GDM1 (cell line): ENCODE measurements around the gene SHISA4.
"Not testable (repeated sequence)": the region's sequence is repeated elsewhere in the genome, so short reads cannot be mapped to it uniquely, and the experiment has no call there.

Experiments used
- DNase-seq: peaks from one replicate; lab custom pipeline; 2025; lab: John Stamatoyannopoulos, UW

Gene SHISA4

DNA sequence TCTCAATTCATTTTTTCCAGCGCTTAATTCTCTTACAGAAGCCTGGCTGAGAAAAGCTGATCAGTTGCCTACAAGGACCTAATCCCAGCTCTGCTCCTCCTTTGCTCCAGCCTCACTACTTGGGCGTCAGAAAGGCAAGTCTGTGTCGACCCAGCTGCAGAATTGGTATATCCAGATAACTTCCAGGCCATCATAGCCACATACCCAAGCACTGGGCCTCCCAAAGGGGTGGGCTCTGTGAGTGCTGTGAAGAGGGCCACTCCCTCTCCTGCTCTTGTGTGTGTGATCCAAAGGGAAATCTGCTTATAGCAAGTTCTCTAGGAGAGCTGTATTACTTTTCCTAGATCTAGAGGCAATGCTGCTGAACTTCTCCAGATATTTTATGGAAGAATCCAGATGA lies 39.6 kb downstream of the SHISA4 start:
- no peak for DNase-seq

DNA sequence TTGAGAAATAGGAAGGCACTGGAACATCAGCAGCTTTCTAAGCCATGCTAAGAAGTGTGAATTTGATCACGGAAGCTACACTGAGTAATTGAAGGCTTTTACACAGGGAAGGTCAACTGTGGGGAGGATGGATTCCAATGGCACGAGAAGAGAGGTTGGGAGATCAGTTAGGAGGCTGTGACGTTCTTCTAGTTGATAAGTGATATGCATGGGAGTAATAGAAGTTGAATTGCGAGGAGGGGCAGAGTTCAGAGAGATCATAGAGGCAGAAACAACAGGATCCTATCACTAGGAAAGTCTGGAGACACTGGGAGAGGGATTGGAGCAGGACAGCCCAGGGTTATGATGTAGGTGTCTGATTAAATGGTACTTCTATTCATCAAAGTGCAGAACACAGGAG lies 41.4 kb downstream of the SHISA4 start:
- DNase-seq, result no peak

DNA sequence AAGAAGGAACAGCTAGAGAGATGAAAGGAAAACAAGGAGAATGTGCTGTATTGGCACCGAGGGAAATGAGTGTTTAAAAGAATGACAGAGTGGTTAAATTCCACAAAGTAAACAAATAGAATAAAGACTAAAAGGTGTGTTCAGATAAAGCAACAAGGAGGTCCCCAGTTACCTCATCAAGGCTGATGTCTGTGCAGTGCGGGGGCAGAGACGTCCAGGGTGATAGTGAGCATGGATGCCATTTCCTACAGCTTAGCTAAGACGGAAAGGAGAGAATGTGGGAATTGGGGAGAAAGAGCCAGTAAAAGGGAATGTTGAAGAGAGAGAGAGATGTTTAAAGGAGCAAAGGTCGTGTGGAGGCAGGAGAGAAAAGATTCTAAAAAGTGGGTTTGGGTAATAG lies 42.1 kb downstream of the SHISA4 start:
- no peak for DNase-seq

DNA sequence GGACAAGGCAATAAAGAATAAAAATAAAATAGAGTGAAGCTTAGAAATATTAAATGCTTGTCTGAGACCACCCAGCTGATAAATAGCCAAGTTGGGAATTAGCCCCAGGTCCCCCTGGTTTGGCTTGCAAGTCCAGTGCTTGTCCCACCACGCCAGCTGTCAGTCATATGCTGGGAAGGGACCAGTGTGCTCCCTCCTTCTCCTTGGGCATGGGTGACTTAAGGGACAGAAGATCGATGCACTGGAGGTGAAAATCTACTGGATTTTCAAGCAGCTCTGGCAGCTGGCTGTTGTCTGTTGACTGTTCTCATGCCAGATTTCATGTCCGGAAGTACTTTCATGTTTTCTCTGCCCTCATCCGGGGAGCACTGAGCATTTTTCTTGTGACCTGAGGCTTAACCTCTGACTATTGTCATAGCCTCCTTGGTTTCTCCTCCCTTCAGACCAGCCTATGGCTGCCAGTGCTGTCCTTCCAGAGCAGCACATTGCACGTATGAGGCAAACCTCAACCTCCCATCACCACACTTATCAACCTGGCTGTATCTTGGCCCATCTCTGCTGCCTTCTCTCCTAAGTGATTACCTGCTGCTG lies 45.2 kb downstream of the SHISA4 start:
- no peak for DNase-seq

DNA sequence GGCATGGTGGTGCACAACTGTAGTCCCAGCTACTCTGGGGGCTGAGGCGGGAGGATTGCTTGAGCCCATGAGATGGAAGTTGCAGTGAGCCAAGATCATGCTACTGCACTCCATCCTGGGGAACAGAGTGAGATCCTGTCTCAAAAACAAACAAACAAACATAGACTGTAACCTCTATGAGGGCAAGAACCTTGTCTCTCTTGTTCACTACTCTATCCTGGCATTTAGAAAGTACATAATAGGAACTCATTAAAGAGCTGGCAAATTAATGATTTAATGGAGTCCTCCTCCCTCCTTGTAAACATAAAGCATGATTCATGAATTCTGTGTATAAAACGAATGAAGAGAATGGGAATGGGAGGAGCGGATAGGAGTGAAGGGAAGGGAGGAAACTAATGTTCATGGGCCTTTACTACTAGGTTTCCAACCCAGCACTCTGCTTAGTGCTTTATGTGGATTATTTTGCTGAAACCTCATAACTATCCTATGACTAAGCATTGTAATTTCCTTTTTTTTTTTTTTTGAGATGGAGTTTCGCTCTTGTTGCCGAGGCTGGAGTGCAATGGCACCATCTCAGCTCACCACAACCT lies 49.0 kb downstream of the SHISA4 start:
- no peak for DNase-seq

DNA sequence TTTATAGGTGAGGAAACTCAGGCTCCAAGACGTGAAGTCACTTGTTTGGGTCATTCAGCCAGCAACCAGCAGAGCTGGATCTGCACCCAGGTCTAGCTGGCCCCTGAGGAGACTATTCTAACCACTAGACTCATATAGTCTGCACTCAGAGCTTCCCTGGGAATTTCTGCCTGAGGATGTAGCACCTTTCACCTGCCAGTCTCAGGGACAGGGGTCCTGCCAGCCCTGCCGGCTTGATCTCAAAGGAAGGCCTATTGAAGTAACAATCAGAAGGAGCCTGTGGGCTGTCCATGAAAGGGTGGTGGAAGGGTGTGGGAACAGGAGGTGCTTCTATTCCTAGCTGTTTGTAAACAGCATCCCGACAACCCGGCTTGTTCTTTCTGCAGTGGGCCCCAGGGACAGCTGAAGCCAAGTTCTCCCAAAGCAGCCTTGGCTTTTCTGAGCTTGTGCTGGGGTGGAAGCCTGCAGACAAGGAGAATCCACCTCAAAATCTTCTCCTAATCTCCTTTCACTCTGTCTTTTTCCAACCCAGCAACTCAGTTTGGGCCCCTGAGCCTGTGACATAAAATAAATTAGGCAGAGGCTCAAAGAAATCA lies 49.8 kb downstream of the SHISA4 start:
- DNase-seq, result no peak

DNA sequence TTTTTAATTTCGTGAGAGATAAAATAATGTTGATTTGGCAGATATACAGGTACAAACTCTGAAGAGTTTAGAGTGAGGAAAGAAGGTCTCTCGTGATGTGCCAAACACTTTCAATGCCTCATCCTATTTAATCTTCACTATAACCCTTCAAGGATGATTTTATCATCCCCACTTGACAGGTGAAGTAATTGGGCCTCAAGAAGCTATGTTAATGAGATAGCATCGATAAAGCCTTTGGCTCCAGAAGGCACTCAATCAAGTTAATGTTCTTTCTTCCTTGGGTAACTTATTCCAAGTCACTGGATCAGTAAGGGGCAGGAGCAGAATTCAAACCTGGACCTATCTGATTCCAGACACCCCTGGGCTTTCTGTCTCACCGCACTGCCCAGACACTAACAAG lies 50.5 kb downstream of the SHISA4 start:
- no peak for DNase-seq

DNA sequence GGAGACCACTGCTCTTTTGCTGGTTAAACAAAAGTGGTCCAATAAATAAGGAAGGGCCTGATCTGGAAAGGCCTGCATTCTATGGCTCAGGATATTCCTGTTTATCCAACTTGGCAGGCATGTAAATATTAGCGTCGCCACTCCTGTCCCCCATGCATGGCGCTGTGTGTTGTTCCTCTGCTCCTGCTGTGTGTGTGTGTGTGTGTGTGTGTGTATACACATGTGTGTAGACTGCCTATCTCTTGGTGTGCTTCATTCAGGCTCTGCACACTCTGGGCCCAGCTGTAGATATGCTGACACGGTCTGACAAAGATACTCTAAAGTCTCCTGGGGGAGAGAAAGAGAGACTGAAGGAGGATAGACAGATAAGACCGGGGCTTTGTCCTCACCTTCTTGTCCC lies 50.9 kb downstream of the SHISA4 start:
- DNase-seq, result no peak

DNA sequence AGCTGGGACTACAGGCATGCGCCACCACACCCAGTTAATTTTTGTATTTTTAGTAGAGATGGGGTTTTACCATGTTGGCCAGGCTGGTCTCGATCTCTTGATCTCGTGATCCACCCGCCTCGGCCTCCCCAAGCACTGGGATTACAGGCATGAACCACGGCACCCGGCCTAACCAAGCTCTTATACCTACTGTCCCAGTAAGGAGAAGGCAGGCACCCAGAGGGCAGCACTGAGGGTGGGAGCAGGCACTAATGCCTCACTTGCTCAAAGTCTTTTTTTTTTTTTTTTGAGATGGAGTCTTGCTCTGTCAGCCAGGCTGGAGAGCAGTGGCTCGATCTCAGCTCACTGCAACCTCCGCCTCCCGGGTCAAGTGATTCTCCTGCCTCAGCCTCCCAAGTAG lies 51.6 kb downstream of the SHISA4 start:
- not testable (repeated sequence) for DNase-seq

DNA sequence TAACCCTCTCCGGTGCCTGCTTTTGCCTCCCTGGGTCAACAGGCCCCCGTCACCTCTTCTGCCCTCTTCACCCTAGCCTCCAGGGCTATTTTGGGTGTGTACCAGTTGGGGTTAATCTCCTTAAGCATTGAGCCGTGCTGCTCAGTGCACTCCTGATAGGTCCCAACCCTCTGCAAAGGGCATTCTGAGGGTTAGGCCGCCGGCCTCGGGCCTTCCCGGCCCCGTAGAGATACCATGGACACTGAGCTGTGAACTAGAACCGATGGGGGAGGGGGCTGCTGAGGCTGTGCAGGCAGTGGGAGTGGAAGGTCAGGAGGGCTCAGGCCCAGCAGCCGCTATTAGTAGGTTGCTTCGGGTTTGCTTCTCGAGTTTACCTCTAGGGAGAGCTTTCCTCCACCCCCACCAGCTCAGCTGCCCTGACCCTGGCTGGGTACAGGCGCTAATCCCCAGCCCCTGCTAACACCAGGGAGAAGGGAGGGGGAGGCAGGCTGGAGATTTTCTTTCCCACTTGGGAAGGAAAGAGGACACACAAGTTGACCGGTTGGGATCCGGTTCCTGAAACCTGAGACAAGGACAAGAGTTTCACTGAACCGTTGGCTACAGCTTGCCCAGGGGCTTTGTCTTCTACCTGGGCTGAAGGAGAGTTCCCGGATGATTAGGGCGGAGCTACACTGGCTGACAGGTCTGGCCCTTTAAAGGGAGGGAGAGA lies 52.9 kb downstream of the SHISA4 start:
- DNase-seq, result no peak

DNA sequence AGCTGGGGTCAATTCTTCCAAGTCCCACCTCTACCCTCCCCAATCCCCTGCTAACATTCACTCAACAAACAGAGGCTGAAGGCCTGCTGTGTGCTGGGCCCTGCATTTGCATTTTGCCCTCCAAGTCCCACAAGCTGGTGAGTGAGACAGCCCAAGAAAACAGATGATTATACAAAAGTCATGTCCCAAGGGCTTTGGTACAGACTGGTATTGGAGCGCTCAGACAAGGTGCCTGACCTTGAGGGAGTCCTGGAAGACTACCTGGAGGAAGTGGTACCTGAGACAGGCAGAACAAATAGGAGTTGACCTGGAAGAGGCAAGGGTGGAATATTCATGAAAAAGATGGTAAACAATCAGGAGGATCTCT lies 53.4 kb downstream of the SHISA4 start:
- no peak for DNase-seq
